ENCODE measurements around the gene SLC5A1.
"Not testable (repeated sequence)": the region's sequence is repeated elsewhere in the genome, so short reads cannot be mapped to it uniquely, and the experiment has no call there.

The SLC5A1 gene

GRCh38 chr22:32083814-32084213 lies 40.8 kb downstream of the SLC5A1 start:
- DNase-seq (ENCODE audit: low read depth in 2 of 2) = no peak

- DNase-seq (ENCODE audit: low read depth in 2 of 2) = no peak
Observed at GRCh38 chr22:32088084-32088483, 45.0 kb downstream of the SLC5A1 start.

GRCh38 chr22:32097018-32097417 lies 54.0 kb downstream of the SLC5A1 start:
- DNase-seq (ENCODE audit: low read depth in 2 of 2) = no peak

- no peak for DNase-seq (ENCODE audit: low read depth in 2 of 2)
Observed at GRCh38 chr22:32097881-32098499, 54.9 kb downstream of the SLC5A1 start.

- no peak for DNase-seq (ENCODE audit: low read depth in 2 of 2)
Observed at GRCh38 chr22:32100711-32101110, 57.6 kb downstream of the SLC5A1 start.

GRCh38 chr22:32103658-32104315 lies 60.7 kb downstream of the SLC5A1 start:
- no peak for DNase-seq (ENCODE audit: low read depth in 2 of 2)

GRCh38 chr22:32106930-32107329 lies 63.9 kb downstream of the SLC5A1 start:
- no peak for DNase-seq (ENCODE audit: low read depth in 2 of 2)

GRCh38 chr22:32112380-32112779 lies 69.3 kb downstream of the SLC5A1 start:
- DNase-seq (ENCODE audit: low read depth in 2 of 2) = no peak

- no peak for DNase-seq (ENCODE audit: low read depth in 2 of 2)
Observed at GRCh38 chr22:32119568-32120235, 76.6 kb downstream of the SLC5A1 start.

- no peak for DNase-seq (ENCODE audit: low read depth in 2 of 2)
Observed at GRCh38 chr22:32120603-32121002, 77.5 kb downstream of the SLC5A1 start.

- DNase-seq (ENCODE audit: low read depth in 2 of 2) = no peak
Observed at GRCh38 chr22:32122899-32123298, 79.8 kb downstream of the SLC5A1 start.

- DNase-seq (ENCODE audit: low read depth in 2 of 2) = no peak
Observed at GRCh38 chr22:32123657-32124056, 80.6 kb downstream of the SLC5A1 start.

GRCh38 chr22:32127904-32128303 lies 84.8 kb downstream of the SLC5A1 start:
- no peak for DNase-seq (ENCODE audit: low read depth in 2 of 2)

GRCh38 chr22:32130464-32130863 lies 87.4 kb downstream of the SLC5A1 start:
- DNase-seq (ENCODE audit: low read depth in 2 of 2) = no peak

- no peak for DNase-seq (ENCODE audit: low read depth in 2 of 2)
Observed at GRCh38 chr22:32132126-32132525, 89.1 kb downstream of the SLC5A1 start.

GRCh38 chr22:32132783-32133182 lies 89.7 kb downstream of the SLC5A1 start:
- no peak for DNase-seq (ENCODE audit: low read depth in 2 of 2)

- not testable (repeated sequence) for DNase-seq (ENCODE audit: low read depth in 2 of 2)
Observed at GRCh38 chr22:32134796-32135195, 91.7 kb downstream of the SLC5A1 start.

GRCh38 chr22:32135958-32136357 lies 92.9 kb downstream of the SLC5A1 start:
- not testable (repeated sequence) for DNase-seq (ENCODE audit: low read depth in 2 of 2)

- not testable (repeated sequence) for DNase-seq (ENCODE audit: low read depth in 2 of 2)
Observed at GRCh38 chr22:32136881-32137280, 93.8 kb downstream of the SLC5A1 start.

- DNase-seq (ENCODE audit: low read depth in 2 of 2) = peak; percentile 24 to 43
Observed at GRCh38 chr22:32137731-32138324, 94.8 kb downstream of the SLC5A1 start.

- DNase-seq (ENCODE audit: low read depth in 2 of 2) = not testable (repeated sequence)
Observed at GRCh38 chr22:32138576-32138975, 95.5 kb downstream of the SLC5A1 start.

GRCh38 chr22:32140688-32141087 lies 97.6 kb downstream of the SLC5A1 start:
- DNase-seq (ENCODE audit: low read depth in 2 of 2) = not testable (repeated sequence)

GRCh38 chr22:32142600-32142999 lies 99.5 kb downstream of the SLC5A1 start:
- DNase-seq (ENCODE audit: low read depth in 2 of 2) = no peak
